ENCODE results near the gene ASIC4. TPM values are rescaled to one million over a fixed set of nuclear protein-coding genes. Genes with fewer than 3 reads are reported as not detected.

Gene ASIC4
- total and polyA plus RNA-seq, 2 of the 13 experiments (the other 11 are each of a cell fraction or from before 2014, with no cell fraction given), result 0.03 TPM; not detected in 1

DNA sequence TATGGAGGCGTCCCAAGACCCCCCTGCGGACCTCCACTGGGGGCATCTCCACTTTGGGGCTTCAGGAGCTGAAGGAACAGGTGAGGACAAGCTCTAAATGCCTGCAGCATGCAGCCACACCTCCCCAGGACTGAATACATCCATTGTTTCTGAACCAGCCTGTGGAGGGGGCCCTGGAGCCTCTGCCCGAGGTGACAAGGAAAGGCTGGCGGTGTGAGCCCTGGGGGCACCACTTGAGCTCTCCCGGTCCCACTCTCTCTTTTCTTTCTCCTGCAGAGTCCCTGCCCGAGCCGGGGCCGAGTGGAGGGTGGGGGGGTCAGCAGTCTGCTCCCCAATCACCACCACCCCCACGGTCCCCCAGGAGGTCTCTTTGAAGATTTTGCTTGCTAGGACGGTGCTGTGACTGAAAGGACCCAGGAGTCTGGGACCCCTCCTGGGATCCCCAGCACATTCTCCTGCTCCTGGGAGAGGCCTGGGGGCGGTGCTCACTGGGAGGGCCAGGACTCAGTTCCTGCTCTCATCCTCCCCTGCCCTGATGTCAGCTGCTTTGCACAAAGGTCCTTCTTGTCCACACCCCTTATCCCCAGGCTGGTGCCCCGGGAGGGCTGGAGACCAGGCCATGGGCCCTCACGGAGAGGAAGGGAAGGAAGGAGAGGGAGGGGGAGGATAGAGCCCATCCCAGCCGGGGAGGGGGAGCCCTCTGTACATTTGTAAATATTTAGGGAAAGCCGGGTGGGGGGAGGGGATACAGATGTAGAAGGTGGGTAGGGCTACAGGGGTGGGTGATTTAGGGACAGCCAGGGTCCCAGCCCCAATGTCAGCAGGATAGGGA lies 23.6 kb downstream of the ASIC4 start (continued):
- TF ChIP-seq, protein P1, sequence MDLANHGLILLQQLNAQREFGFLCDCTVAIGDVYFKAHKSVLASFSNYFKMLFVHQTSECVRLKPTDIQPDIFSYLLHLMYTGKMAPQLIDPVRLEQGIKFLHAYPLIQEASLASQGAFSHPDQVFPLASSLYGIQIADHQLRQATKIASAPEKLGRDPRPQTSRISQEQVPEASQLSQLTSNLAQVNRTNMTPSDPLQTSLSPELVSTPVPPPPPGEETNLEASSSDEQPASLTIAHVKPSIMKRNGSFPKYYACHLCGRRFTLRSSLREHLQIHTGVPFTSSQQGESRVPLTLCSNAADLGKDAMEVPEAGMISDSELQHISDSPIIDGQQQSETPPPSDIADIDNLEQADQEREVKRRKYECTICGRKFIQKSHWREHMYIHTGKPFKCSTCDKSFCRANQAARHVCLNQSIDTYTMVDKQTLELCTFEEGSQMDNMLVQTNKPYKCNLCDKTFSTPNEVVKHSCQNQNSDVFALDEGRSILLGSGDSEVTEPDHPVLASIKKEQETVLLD (CRISPR knock-in tag; IDR thresholded peaks at IDR 0.05; ENCODE audit: low read depth), result no peak
- TF ChIP-seq, protein P2, sequence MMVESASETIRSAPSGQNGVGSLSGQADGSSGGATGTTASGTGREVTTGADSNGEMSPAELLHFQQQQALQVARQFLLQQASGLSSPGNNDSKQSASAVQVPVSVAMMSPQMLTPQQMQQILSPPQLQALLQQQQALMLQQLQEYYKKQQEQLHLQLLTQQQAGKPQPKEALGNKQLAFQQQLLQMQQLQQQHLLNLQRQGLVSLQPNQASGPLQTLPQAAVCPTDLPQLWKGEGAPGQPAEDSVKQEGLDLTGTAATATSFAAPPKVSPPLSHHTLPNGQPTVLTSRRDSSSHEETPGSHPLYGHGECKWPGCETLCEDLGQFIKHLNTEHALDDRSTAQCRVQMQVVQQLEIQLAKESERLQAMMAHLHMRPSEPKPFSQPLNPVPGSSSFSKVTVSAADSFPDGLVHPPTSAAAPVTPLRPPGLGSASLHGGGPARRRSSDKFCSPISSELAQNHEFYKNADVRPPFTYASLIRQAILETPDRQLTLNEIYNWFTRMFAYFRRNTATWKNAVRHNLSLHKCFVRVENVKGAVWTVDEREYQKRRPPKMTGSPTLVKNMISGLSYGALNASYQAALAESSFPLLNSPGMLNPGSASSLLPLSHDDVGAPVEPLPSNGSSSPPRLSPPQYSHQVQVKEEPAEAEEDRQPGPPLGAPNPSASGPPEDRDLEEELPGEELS (CRISPR knock-in tag; IDR thresholded peaks at IDR 0.05), result peak; percentile 11; the same call in 1 of the 2 replicates
- TF ChIP-seq ZNF569 (CRISPR knock-in tag; IDR thresholded peaks at IDR 0.05; ENCODE audit: borderline replicate concordance), result no peak
- TF ChIP-seq, protein P3, sequence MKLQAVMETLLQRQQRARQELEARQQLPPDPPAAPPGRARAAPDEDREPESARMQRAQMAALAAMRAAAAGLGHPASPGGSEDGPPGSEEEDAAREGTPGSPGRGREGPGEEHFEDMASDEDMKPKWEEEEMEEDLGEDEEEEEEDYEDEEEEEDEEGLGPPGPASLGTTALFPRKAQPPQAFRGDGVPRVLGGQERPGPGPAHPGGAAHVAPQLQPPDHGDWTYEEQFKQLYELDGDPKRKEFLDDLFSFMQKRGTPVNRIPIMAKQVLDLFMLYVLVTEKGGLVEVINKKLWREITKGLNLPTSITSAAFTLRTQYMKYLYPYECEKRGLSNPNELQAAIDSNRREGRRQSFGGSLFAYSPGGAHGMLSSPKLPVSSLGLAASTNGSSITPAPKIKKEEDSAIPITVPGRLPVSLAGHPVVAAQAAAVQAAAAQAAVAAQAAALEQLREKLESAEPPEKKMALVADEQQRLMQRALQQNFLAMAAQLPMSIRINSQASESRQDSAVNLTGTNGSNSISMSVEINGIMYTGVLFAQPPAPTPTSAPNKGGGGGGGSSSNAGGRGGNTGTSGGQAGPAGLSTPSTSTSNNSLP (IDR thresholded peaks at IDR 0.05; ENCODE audit: low read depth, low read length), result no peak
- TF ChIP-seq ZBTB7A (CRISPR knock-in tag; IDR thresholded peaks at IDR 0.05), result no peak
- TF ChIP-seq ZNF737 (CRISPR knock-in tag; IDR thresholded peaks at IDR 0.05; ENCODE audit: borderline replicate concordance), result no peak
- no peak for TF ChIP-seq ZNF10 (CRISPR knock-in tag; IDR thresholded peaks at IDR 0.05; ENCODE audit: borderline replicate concordance, low read depth)
- no peak for TF ChIP-seq FOXP1 (IDR thresholded peaks at IDR 0.05)
- TF ChIP-seq FOXP1 (CRISPR knock-in tag; IDR thresholded peaks at IDR 0.05), result no peak
- no peak for TF ChIP-seq SETDB1 (CRISPR knock-in tag; IDR thresholded peaks at IDR 0.05; ENCODE audit: borderline replicate concordance)
- no peak for TF ChIP-seq LCORL (IDR thresholded peaks at IDR 0.05)
- TF ChIP-seq LCORL (CRISPR knock-in tag; IDR thresholded peaks at IDR 0.05), result no peak
- no peak for TF ChIP-seq KLF16 (CRISPR knock-in tag; IDR thresholded peaks at IDR 0.05)
- TF ChIP-seq RBFOX2 (IDR thresholded peaks at IDR 0.05; ENCODE audit: low read depth, low read length), result no peak
- TF ChIP-seq ZNF329 (CRISPR knock-in tag; IDR thresholded peaks at IDR 0.05; ENCODE audit: low read depth), result no peak
- TF ChIP-seq, protein P4, sequence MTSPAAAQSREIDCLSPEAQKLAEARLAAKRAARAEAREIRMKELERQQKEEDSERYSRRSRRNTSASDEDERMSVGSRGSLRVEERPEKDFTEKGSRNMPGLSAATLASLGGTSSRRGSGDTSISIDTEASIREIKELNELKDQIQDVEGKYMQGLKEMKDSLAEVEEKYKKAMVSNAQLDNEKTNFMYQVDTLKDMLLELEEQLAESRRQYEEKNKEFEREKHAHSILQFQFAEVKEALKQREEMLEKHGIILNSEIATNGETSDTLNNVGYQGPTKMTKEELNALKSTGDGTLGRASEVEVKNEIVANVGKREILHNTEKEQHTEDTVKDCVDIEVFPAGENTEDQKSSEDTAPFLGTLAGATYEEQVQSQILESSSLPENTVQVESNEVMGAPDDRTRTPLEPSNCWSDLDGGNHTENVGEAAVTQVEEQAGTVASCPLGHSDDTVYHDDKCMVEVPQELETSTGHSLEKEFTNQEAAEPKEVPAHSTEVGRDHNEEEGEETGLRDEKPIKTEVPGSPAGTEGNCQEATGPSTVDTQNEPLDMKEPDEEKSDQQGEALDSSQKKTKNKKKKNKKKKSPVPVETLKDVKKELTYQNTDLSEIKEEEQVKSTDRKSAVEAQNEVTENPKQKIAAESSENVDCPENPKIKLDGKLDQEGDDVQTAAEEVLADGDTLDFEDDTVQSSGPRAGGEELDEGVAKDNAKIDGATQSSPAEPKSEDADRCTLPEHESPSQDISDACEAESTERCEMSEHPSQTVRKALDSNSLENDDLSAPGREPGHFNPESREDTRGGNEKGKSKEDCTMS (CRISPR knock-in tag; conservative IDR thresholded peaks at IDR 0.05), result no peak
- TF ChIP-seq, protein P5, sequence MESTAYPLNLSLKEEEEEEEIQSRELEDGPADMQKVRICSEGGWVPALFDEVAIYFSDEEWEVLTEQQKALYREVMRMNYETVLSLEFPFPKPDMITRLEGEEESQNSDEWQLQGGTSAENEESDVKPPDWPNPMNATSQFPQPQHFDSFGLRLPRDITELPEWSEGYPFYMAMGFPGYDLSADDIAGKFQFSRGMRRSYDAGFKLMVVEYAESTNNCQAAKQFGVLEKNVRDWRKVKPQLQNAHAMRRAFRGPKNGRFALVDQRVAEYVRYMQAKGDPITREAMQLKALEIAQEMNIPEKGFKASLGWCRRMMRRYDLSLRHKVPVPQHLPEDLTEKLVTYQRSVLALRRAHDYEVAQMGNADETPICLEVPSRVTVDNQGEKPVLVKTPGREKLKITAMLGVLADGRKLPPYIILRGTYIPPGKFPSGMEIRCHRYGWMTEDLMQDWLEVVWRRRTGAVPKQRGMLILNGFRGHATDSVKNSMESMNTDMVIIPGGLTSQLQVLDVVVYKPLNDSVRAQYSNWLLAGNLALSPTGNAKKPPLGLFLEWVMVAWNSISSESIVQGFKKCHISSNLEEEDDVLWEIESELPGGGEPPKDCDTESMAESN (CRISPR knock-in tag; conservative IDR thresholded peaks at IDR 0.05), result no peak
- TF ChIP-seq, protein P6, sequence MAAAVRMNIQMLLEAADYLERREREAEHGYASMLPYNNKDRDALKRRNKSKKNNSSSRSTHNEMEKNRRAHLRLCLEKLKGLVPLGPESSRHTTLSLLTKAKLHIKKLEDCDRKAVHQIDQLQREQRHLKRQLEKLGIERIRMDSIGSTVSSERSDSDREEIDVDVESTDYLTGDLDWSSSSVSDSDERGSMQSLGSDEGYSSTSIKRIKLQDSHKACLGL (CRISPR knock-in tag; IDR thresholded peaks at IDR 0.05), result no peak
- no peak for TF ChIP-seq ZNF343 (CRISPR knock-in tag; IDR thresholded peaks at IDR 0.05)
- no peak for TF ChIP-seq ATAD3A (CRISPR knock-in tag; IDR thresholded peaks at IDR 0.05)

Data from HepG2 (cell line).